ENCODE measurements around the gene LRP1B.

- TF ChIP-seq TCF4 (CRISPR knock-in tag; IDR thresholded peaks at IDR 0.05; ENCODE audit: borderline replicate concordance): no peak
- TF ChIP-seq RARB (CRISPR knock-in tag; IDR thresholded peaks at IDR 0.05): no peak
- TF ChIP-seq, protein P1, sequence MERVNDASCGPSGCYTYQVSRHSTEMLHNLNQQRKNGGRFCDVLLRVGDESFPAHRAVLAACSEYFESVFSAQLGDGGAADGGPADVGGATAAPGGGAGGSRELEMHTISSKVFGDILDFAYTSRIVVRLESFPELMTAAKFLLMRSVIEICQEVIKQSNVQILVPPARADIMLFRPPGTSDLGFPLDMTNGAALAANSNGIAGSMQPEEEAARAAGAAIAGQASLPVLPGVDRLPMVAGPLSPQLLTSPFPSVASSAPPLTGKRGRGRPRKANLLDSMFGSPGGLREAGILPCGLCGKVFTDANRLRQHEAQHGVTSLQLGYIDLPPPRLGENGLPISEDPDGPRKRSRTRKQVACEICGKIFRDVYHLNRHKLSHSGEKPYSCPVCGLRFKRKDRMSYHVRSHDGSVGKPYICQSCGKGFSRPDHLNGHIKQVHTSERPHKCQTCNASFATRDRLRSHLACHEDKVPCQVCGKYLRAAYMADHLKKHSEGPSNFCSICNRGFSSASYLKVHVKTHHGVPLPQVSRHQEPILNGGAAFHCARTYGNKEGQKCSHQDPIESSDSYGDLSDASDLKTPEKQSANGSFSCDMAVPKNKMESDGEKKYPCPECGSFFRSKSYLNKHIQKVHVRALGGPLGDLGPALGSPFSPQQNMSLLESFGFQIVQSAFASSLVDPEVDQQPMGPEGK (CRISPR knock-in tag; IDR thresholded peaks at IDR 0.05; ENCODE audit: borderline replicate concordance): no peak
- TF ChIP-seq ZNF8 (CRISPR knock-in tag; IDR thresholded peaks at IDR 0.05): no peak
- TF ChIP-seq, protein P2, sequence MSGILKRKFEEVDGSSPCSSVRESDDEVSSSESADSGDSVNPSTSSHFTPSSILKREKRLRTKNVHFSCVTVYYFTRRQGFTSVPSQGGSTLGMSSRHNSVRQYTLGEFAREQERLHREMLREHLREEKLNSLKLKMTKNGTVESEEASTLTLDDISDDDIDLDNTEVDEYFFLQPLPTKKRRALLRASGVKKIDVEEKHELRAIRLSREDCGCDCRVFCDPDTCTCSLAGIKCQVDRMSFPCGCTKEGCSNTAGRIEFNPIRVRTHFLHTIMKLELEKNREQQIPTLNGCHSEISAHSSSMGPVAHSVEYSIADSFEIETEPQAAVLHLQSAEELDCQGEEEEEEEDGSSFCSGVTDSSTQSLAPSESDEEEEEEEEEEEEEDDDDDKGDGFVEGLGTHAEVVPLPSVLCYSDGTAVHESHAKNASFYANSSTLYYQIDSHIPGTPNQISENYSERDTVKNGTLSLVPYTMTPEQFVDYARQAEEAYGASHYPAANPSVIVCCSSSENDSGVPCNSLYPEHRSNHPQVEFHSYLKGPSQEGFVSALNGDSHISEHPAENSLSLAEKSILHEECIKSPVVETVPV (CRISPR knock-in tag; IDR thresholded peaks at IDR 0.05): no peak
- TF ChIP-seq OSR1 (CRISPR knock-in tag; IDR thresholded peaks at IDR 0.05): no peak
- no peak for TF ChIP-seq ZFP3 (CRISPR knock-in tag; IDR thresholded peaks at IDR 0.05)
- TF ChIP-seq ISL1 (CRISPR knock-in tag; IDR thresholded peaks at IDR 0.05): no peak
- no peak for TF ChIP-seq BACH2 (CRISPR knock-in tag; IDR thresholded peaks at IDR 0.05; ENCODE audit: borderline replicate concordance)
- no peak for TF ChIP-seq ARNTL (CRISPR knock-in tag; IDR thresholded peaks at IDR 0.05; ENCODE audit: borderline replicate concordance, low read depth)
Observed at GRCh38 chr2:140338795-140339194, 1792.0 kb downstream of the LRP1B start.

Measured in SK-N-SH treated with all-trans-retinoic acid at 6 μM for 48 hours (cell line).